ENCODE results near the gene IQSEC1. TPM values are rescaled to one million over a fixed set of nuclear protein-coding genes. Genes with fewer than 3 reads are reported as not detected.

IQSEC1 gene
- total and polyA plus RNA-seq, 2 of the 8 experiments (the other 6 are each of a cell fraction or from before 2014, with no cell fraction given), result 6.8 to 28.8 TPM

DNA sequence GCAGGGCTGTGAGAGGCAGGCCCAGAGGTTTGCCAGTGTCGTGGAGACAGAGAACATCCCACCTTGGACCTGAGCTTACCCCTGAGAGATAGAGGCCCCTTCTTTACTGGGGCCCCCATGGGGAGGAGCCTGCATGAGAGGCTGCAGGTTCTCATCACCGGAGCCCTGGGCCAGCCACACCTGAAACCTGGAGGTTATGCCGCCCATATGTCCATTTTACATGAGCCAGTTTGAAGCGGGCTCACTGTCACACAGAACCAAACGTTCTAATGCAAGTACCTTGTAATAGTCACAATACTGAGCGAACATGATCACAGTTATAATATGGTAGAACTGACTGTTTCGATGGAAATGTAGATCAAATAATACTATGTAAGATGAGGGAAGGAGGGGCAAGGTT is 6.3 kb upstream of the IQSEC1 start:
- WGBS, 2 experiments (ENCODE audit: extremely low coverage in 1 of 2, insufficient coverage in 1 of 2, insufficient read length in 1 of 2, insufficient replicate concordance in 2 of 2, low coverage in 1 of 2, low lambda C conversion rate in 2 of 2, missing lambda C conversion rate in 1 of 2), result 87% methylated on average over 7 of the region's 7 CpGs; no CpG with 5 or more reads in 1 of the 2 experiments
- POLR2A ChIA-PET (ENCODE audit: partially characterized antibody), result no interaction called here
- DNase-seq (ENCODE audit: low read depth in 1 of 2, low spot score in 2 of 2) (no peak), FAIRE-seq (no peak)
- Histone ChIP-seq H3K18ac (ENCODE audit: extremely low read depth, low read length) (no peak overlapping the region), H3K27me3 (replicated peaks in 1 of 4; ENCODE audit: control insufficient read depth in 3 of 4, extremely low read depth in 1 of 4, insufficient read depth in 3 of 4, low read length in 3 of 4) (peaks cover 0 to 13% (median 6%) of the 10 kb centered on the region in 4 experiments; a peak in 6 of 7 replicates), H2BK20ac (ENCODE audit: low read length) (no peak overlapping the region), H3K23me2 (ENCODE audit: low read depth, low read length) (no peaks in the 10 kb centered on the region; the same call in 1 of the 2 replicates), H3K4me1 (replicated peaks in 1 of 4; ENCODE audit: control insufficient read depth in 3 of 4, insufficient read depth in 4 of 4, low read length in 3 of 4) (peaks cover 0 to 3% (median 0%) of the 10 kb centered on the region in 4 experiments; a peak in 1 of 7 replicates), H3K4me2 (ENCODE audit: insufficient read depth in 1 of 2, low read depth in 2 of 2, low read length in 2 of 2) (no peak overlapping the region), H2BK15ac (ENCODE audit: low read length) (no peak overlapping the region), H3K79me1 (ENCODE audit: low read depth, low read length) (no peaks in the 10 kb centered on the region), H3K36me3 (ENCODE audit: control insufficient read depth in 2 of 4, insufficient read depth in 4 of 4, low read length in 3 of 4) (no peaks in the 10 kb centered on the region), H3K4me3 (ENCODE audit: extremely low read depth in 1 of 4, insufficient read depth in 2 of 4, low read depth in 3 of 4, low read length in 4 of 4) (no peak overlapping the region), H4K8ac (ENCODE audit: extremely low read depth, insufficient read depth, low read length) (no peak overlapping the region), H3K9me3 (ENCODE audit: insufficient read depth in 2 of 2, low read depth in 1 of 2, low read length in 1 of 2) (no peaks in the 10 kb centered on the region), H2BK120ac (replicated peaks; ENCODE audit: low read depth, low read length) (no peak overlapping the region), H2AFZ (ENCODE audit: low read length) (no peak overlapping the region), H3K9ac (replicated peaks in 1 of 4; ENCODE audit: extremely low read depth in 1 of 4, low read depth in 3 of 4, low read length in 3 of 4) (no peak overlapping the region), H2BK5ac (ENCODE audit: low read depth, low read length) (no peak overlapping the region), H2AK5ac (ENCODE audit: low read depth, low read length) (no peak overlapping the region), H3K14ac (ENCODE audit: insufficient read length) (no peak overlapping the region), H4K5ac (ENCODE audit: insufficient read length, low read depth, low read length) (no peak overlapping the region), H3K27ac (ENCODE audit: low read depth, low read length) (no peak overlapping the region), H2BK12ac (ENCODE audit: low read depth, low read length) (no peak overlapping the region), H3K56ac (replicated peaks; ENCODE audit: insufficient read length, low read depth, low read length) (no peak overlapping the region), H3K4ac (replicated peaks; ENCODE audit: insufficient read length, low read depth, low read length) (no peak overlapping the region), H4K91ac (replicated peaks; ENCODE audit: insufficient read length, low read length) (no peak overlapping the region), H4K20me1 (replicated peaks in 1 of 2; ENCODE audit: control insufficient read depth in 1 of 2, insufficient read depth in 2 of 2, low read length in 2 of 2) (no peaks in the 10 kb centered on the region), H3K79me2 (ENCODE audit: control insufficient read depth in 1 of 2, insufficient read depth in 2 of 2, low read length in 2 of 2) (no peaks in the 10 kb centered on the region), H3K23ac (ENCODE audit: insufficient read length) (no peak overlapping the region)
- no peak for TF ChIP-seq CHD2 (IDR thresholded peaks at IDR 0.05; ENCODE audit: low read length)
- CTCF ChIA-PET (ENCODE audit: partially characterized antibody), result no interaction called here
